ENCODE data around the gene WDR74. TPM values are rescaled to one million over a fixed set of nuclear protein-coding genes. Genes with fewer than 3 reads are reported as not detected.

Gene WDR74
- total and polyA plus RNA-seq, 2 of the 13 experiments (the other 11 are each of a cell fraction or from before 2014, with no cell fraction given) = 77.0 to 83.3 TPM

- TF ChIP-seq ZHX2 (IDR thresholded peaks at IDR 0.05; ENCODE audit: low read depth) = peak; percentile 67; the same call in 1 of the 2 replicates
- peak; percentile 75; the same call in 1 of the 2 replicates for TF ChIP-seq ZHX2 (CRISPR knock-in tag; IDR thresholded peaks at IDR 0.05; ENCODE audit: borderline replicate concordance)
- 0 out of 2 replicates have a peak, but pooled peaks have one; percentile 7 for TF ChIP-seq AHDC1 (CRISPR knock-in tag; IDR thresholded peaks at IDR 0.05; ENCODE audit: borderline replicate concordance)
- peak; percentile 92 for TF ChIP-seq ZNF563 (CRISPR knock-in tag; IDR thresholded peaks at IDR 0.05)
- TF ChIP-seq ZNF143 (CRISPR knock-in tag; IDR thresholded peaks at IDR 0.05) = peak; percentile 49; the same call in 1 of the 2 replicates
- no peak for TF ChIP-seq ZNF740 (CRISPR knock-in tag; IDR thresholded peaks at IDR 0.05)
- peak; percentile 81; the same call in 1 of the 2 replicates for TF ChIP-seq GFI1 (CRISPR knock-in tag; IDR thresholded peaks at IDR 0.05; ENCODE audit: borderline replicate concordance)
- TF ChIP-seq MAF1 (CRISPR knock-in tag; IDR thresholded peaks at IDR 0.05; ENCODE audit: borderline replicate concordance) = peak; percentile 57; the same call in 1 of the 2 replicates
- peak; percentile 77 for TF ChIP-seq ZNF704 (CRISPR knock-in tag; IDR thresholded peaks at IDR 0.05; ENCODE audit: borderline replicate concordance)
- TF ChIP-seq ZNF281 (CRISPR knock-in tag; IDR thresholded peaks at IDR 0.05; ENCODE audit: borderline replicate concordance) = 0 out of 2 replicates have a peak, but pooled peaks have one; percentile 28
Measured at GRCh38 chr11:62805076-62805892, 34.1 kb downstream of the WDR74 start, which contains the start of gene NXF1 (continued).

Data from HepG2 (cell line).